GDM1 (cell line): ENCODE data around the gene MCTP2.

Experiments used
- DNase-seq: peaks from one replicate; lab custom pipeline; 2025; lab: John Stamatoyannopoulos, UW

The MCTP2 gene

GRCh38 chr15:94353488-94353820 lies 122.1 kb downstream of the MCTP2 start:
- no peak for DNase-seq

- no peak for DNase-seq
Observed at GRCh38 chr15:94354655-94355054, 123.3 kb downstream of the MCTP2 start.

GRCh38 chr15:94359716-94360115 lies 128.4 kb downstream of the MCTP2 start:
- no peak for DNase-seq

- DNase-seq: no peak
Observed at GRCh38 chr15:94360251-94360685, 128.9 kb downstream of the MCTP2 start.

GRCh38 chr15:94362385-94363092 lies 131.2 kb downstream of the MCTP2 start:
- DNase-seq: no peak

GRCh38 chr15:94363382-94363781 lies 132.0 kb downstream of the MCTP2 start:
- no peak for DNase-seq

GRCh38 chr15:94366781-94367180 lies 135.4 kb downstream of the MCTP2 start:
- DNase-seq: no peak

GRCh38 chr15:94367726-94368535 lies 136.6 kb downstream of the MCTP2 start:
- no peak for DNase-seq

- DNase-seq: no peak
Observed at GRCh38 chr15:94370206-94370935, 139.0 kb downstream of the MCTP2 start.

- no peak for DNase-seq
Observed at GRCh38 chr15:94370936-94371285, 139.6 kb downstream of the MCTP2 start.

- no peak for DNase-seq
Observed at GRCh38 chr15:94372821-94373220, 141.5 kb downstream of the MCTP2 start.

- DNase-seq: no peak
Observed at GRCh38 chr15:94375997-94376396, 144.6 kb downstream of the MCTP2 start.

- DNase-seq: no peak
Observed at GRCh38 chr15:94379986-94380385, 148.6 kb downstream of the MCTP2 start.

- no peak for DNase-seq
Observed at GRCh38 chr15:94380798-94381197, 149.4 kb downstream of the MCTP2 start.

GRCh38 chr15:94381384-94381783 lies 150.0 kb downstream of the MCTP2 start:
- no peak for DNase-seq

- DNase-seq: no peak
Observed at GRCh38 chr15:94383041-94383440, 151.7 kb downstream of the MCTP2 start.

- DNase-seq: no peak
Observed at GRCh38 chr15:94383706-94384105, 152.3 kb downstream of the MCTP2 start.

GRCh38 chr15:94385441-94385840 lies 154.1 kb downstream of the MCTP2 start:
- DNase-seq: no peak

GRCh38 chr15:94386351-94386750 lies 155.0 kb downstream of the MCTP2 start:
- no peak for DNase-seq

- no peak for DNase-seq
Observed at GRCh38 chr15:94387442-94387841, 156.1 kb downstream of the MCTP2 start.

GRCh38 chr15:94387849-94388441 lies 156.6 kb downstream of the MCTP2 start:
- no peak for DNase-seq

- no peak for DNase-seq
Observed at GRCh38 chr15:94395640-94396039, 164.3 kb downstream of the MCTP2 start.

- no peak for DNase-seq
Observed at GRCh38 chr15:94397337-94397736, 166.0 kb downstream of the MCTP2 start.
